Osteocyte (in vitro differentiated cells): ENCODE results near the gene BRAF. TPM values are rescaled to one million over a fixed set of nuclear protein-coding genes. Genes with fewer than 3 reads are reported as not detected.

Experiments
- DNase-seq: peaks from one replicate; pipeline ENCODE4 v3.0.0; 2021; ENCODE audit warnings: mixed read lengths; ENCODE audit not compliant: unreplicated experiment; ENCODE audit errors: extremely low spot score
- H3K27ac Mint-ChIP-seq: one replicate; pipeline ENCODE4 v1.8.0; 2021; ENCODE audit warnings: mild to moderate bottlenecking, mixed read lengths; ENCODE audit not compliant: unreplicated experiment
- H3K27me3 Mint-ChIP-seq: one replicate; pipeline ENCODE4 v1.8.0; 2021; ENCODE audit warnings: mixed read lengths; ENCODE audit not compliant: unreplicated experiment
- H3K36me3 Mint-ChIP-seq: one replicate; pipeline ENCODE4 v1.8.0; 2021; ENCODE audit warnings: mixed read lengths; ENCODE audit not compliant: unreplicated experiment
- H3K4me1 Mint-ChIP-seq: one replicate; pipeline ENCODE4 v1.8.0; 2021; ENCODE audit warnings: mixed read lengths; ENCODE audit not compliant: unreplicated experiment
- H3K4me3 Mint-ChIP-seq: one replicate; pipeline ENCODE4 v1.8.0; 2021; ENCODE audit warnings: mild to moderate bottlenecking, moderate library complexity, mixed read lengths; ENCODE audit not compliant: unreplicated experiment
- H3K9me3 Mint-ChIP-seq: one replicate; pipeline ENCODE4 v1.8.0; 2021; ENCODE audit warnings: mixed read lengths; ENCODE audit not compliant: unreplicated experiment
- CTCF ChIP-seq: fragments of 200-600 bp; sonication (generic); IDR thresholded peaks from 2 replicates; pipeline ENCODE4 v1.5.0; 2021; ENCODE audit warnings: antibody characterized with exemption, mild to moderate bottlenecking, moderate library complexity
- total RNA-seq: library from RNA; stranded (reverse); gene quantifications from 2 replicates; pipeline ENCODE4 v1.2.1, GENCODE V29; 2021

The BRAF gene
- total RNA-seq, 1 donor from 2014 or later, result 25.8 TPM

- peak; percentile 46 for DNase-seq
- Mint-ChIP-seq H3K9me3 (no peaks in the 10 kb centered on the region), H3K36me3 (peaks cover 29% of the 10 kb centered on the region), H3K27me3 (no peaks in the 10 kb centered on the region), H3K27ac (no peak overlapping the region), H3K4me1 (peaks cover 5% of the 10 kb centered on the region), H3K4me3 (no peak overlapping the region)
- TF ChIP-seq CTCF, result no peak
Measured at GRCh38 chr7:140683657-140684056, 241.1 kb downstream of the BRAF start.

GRCh38 chr7:140681766-140682165, 243.0 kb downstream of the BRAF start:
- Mint-ChIP-seq H3K4me3 (no peak overlapping the region), H3K27ac (no peak overlapping the region), H3K9me3 (no peaks in the 10 kb centered on the region), H3K4me1 (peaks cover 5% of the 10 kb centered on the region), H3K27me3 (no peaks in the 10 kb centered on the region), H3K36me3 (peaks cover 37% of the 10 kb centered on the region)
- no peak for DNase-seq
- no peak for TF ChIP-seq CTCF

GRCh38 chr7:140680886-140681285, 243.8 kb downstream of the BRAF start:
- Mint-ChIP-seq H3K27me3 (no peaks in the 10 kb centered on the region), H3K36me3 (peaks cover 37% of the 10 kb centered on the region), H3K4me3 (no peak overlapping the region), H3K27ac (no peak overlapping the region), H3K9me3 (no peaks in the 10 kb centered on the region), H3K4me1 (peaks cover 5% of the 10 kb centered on the region)
- no peak for DNase-seq
- no peak for TF ChIP-seq CTCF

GRCh38 chr7:140679186-140679585, 245.5 kb downstream of the BRAF start:
- Mint-ChIP-seq H3K36me3 (peaks cover 31% of the 10 kb centered on the region), H3K27me3 (no peaks in the 10 kb centered on the region), H3K4me1 (peaks cover 20% of the 10 kb centered on the region), H3K4me3 (no peak overlapping the region), H3K27ac (no peak overlapping the region), H3K9me3 (no peaks in the 10 kb centered on the region)
- no peak for TF ChIP-seq CTCF
- DNase-seq, result no peak

GRCh38 chr7:140678816-140679130, 246.0 kb downstream of the BRAF start:
- Mint-ChIP-seq H3K27ac (no peak overlapping the region), H3K4me1 (peaks cover 24% of the 10 kb centered on the region), H3K36me3 (peaks cover 29% of the 10 kb centered on the region), H3K9me3 (no peaks in the 10 kb centered on the region), H3K27me3 (no peaks in the 10 kb centered on the region), H3K4me3 (no peak overlapping the region)
- DNase-seq, result no peak
- TF ChIP-seq CTCF, result no peak
